ENCODE measurements around the gene IL17C. TPM values are rescaled to one million over a fixed set of nuclear protein-coding genes. Genes with fewer than 3 reads are reported as not detected.

Gene IL17C
- total RNA-seq, 1 donor from 2014 or later: not detected

- DNase-seq (ENCODE audit: low spot score): no peak
Observed at GRCh38 chr16:88627531-88628411, 10.6 kb upstream of the IL17C start.

- DNase-seq (ENCODE audit: low spot score): no peak
Observed at GRCh38 chr16:88628512-88628974, 9.8 kb upstream of the IL17C start.

GRCh38 chr16:88629835-88630234 lies 8.5 kb upstream of the IL17C start:
- DNase-seq (ENCODE audit: low spot score): no peak

- DNase-seq (ENCODE audit: low spot score): no peak
Observed at GRCh38 chr16:88630433-88630832, 7.9 kb upstream of the IL17C start.

GRCh38 chr16:88630941-88631340 lies 7.4 kb upstream of the IL17C start:
- DNase-seq (ENCODE audit: low spot score): no peak

GRCh38 chr16:88631384-88631783 lies 7.0 kb upstream of the IL17C start:
- DNase-seq (ENCODE audit: low spot score): no peak

GRCh38 chr16:88631920-88632586 lies 6.3 kb upstream of the IL17C start:
- no peak for DNase-seq (ENCODE audit: low spot score)

- no peak for DNase-seq (ENCODE audit: low spot score)
Observed at GRCh38 chr16:88632587-88632930, 5.8 kb upstream of the IL17C start.

GRCh38 chr16:88633684-88634140 lies 4.7 kb upstream of the IL17C start:
- DNase-seq (ENCODE audit: low spot score): no peak

GRCh38 chr16:88634141-88634993 lies 4.0 kb upstream of the IL17C start:
- DNase-seq (ENCODE audit: low spot score): no peak

- no peak for DNase-seq (ENCODE audit: low spot score)
Observed at GRCh38 chr16:88634994-88635670, 3.2 kb upstream of the IL17C start.

GRCh38 chr16:88635671-88636319 lies 2.6 kb upstream of the IL17C start:
- DNase-seq (ENCODE audit: low spot score): no peak

- DNase-seq (ENCODE audit: low spot score): no peak
Observed at GRCh38 chr16:88636488-88637265, 1.7 kb upstream of the IL17C start.

GRCh38 chr16:88639231-88640038 lies 1.1 kb downstream of the IL17C start:
- no peak for DNase-seq (ENCODE audit: low spot score)

- no peak for DNase-seq (ENCODE audit: low spot score)
Observed at GRCh38 chr16:88640039-88640495, 1.7 kb downstream of the IL17C start.

- no peak for DNase-seq (ENCODE audit: low spot score)
Observed at GRCh38 chr16:88640498-88641247, 2.3 kb downstream of the IL17C start.

GRCh38 chr16:88642881-88643643 lies 4.7 kb downstream of the IL17C start:
- DNase-seq (ENCODE audit: low spot score): no peak

Data from mesenteric fat pad (tissue), 1 donor.